ENCODE measurements around the gene AP1G1. TPM values are rescaled to one million over a fixed set of nuclear protein-coding genes. Genes with fewer than 3 reads are reported as not detected.

The AP1G1 gene
- total RNA-seq, 1 experiment from 2014 or later = 51.2 TPM

DNA sequence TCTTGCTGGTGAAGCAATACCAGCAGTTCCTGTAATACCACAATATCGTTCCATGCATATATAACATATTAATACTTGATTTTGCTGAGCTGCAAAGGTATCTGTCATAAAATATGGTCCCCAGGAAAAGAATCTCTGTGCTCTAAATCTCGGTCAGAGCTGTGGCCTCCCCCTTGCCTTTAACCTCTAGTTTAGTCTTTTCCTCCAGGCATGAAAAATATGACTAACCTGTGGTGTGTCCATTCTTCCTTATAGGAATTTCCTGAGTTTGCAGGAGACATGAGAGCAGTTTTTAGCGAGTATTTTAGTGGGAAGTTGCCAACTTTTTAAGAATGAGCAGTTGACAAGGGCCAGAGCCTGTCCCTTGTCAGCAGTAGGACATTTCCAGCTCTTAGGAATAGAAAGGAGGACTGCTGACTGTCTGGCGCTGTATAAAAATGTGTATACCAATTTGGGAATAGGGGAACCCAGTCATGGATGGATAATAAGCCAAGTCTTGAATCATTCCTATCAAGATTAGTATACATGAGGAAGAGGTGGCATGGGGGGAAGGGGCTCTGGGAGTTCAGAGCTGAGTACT is 45.8 kb upstream of the AP1G1 start:
- no peaks in the 10 kb centered on the region for H3K4me1 ChIP-seq (ENCODE audit: insufficient read depth, low read length)
- no peak overlapping the region for H3K27ac ChIP-seq (ENCODE audit: low read length)
- H3K4me2 ChIP-seq (ENCODE audit: low read length) = no peak overlapping the region
- ChIA-PET POLR2A (ENCODE audit: unreplicated experiment) (no interaction called here), CTCF (no interaction called here)
- H2AFZ ChIP-seq (ENCODE audit: low read length) = no peak overlapping the region
- H3K36me3 ChIP-seq (ENCODE audit: low read depth, low read length) = no peaks in the 10 kb centered on the region
- no peak; the same call in 1 of the 2 replicates for ATAC-seq
- TF ChIP-seq EZH2 (IDR thresholded peaks at IDR 0.05; ENCODE audit: low read length, unreplicated experiment) (no peak), EZH2phosphoT487 (IDR thresholded peaks at IDR 0.05; ENCODE audit: borderline replicate concordance, low read length) (no peak)
- TF ChIP-seq, protein P1, sequence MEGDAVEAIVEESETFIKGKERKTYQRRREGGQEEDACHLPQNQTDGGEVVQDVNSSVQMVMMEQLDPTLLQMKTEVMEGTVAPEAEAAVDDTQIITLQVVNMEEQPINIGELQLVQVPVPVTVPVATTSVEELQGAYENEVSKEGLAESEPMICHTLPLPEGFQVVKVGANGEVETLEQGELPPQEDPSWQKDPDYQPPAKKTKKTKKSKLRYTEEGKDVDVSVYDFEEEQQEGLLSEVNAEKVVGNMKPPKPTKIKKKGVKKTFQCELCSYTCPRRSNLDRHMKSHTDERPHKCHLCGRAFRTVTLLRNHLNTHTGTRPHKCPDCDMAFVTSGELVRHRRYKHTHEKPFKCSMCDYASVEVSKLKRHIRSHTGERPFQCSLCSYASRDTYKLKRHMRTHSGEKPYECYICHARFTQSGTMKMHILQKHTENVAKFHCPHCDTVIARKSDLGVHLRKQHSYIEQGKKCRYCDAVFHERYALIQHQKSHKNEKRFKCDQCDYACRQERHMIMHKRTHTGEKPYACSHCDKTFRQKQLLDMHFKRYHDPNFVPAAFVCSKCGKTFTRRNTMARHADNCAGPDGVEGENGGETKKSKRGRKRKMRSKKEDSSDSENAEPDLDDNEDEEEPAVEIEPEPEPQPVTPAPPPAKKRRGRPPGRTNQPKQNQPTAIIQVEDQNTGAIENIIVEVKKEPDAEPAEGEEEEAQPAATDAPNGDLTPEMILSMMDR (conservative IDR thresholded peaks at IDR 0.05; ENCODE audit: low read depth, low read length) = no peak
- H3K79me2 ChIP-seq (ENCODE audit: low read length) = no peaks in the 10 kb centered on the region
- no peaks in the 10 kb centered on the region for H3K9me2 ChIP-seq (replicated peaks; ENCODE audit: low read length)
- intact Hi-C loops (cut with micrococcal nuclease) = no loop called here
- no peak overlapping the region for H3K4me3 ChIP-seq (ENCODE audit: low read length)
- DNase-seq = peak; percentile 29
- BruUV-seq (replicated peaks) = no TSS peak
- H3K27me3 ChIP-seq (ENCODE audit: low read length) = no peaks in the 10 kb centered on the region
- H4K20me1 ChIP-seq (ENCODE audit: low read length) = no peaks in the 10 kb centered on the region
- no peaks in the 10 kb centered on the region for H3F3A ChIP-seq (ENCODE audit: low read length, unreplicated experiment)
- no peaks in the 10 kb centered on the region for H3K9me3 ChIP-seq (ENCODE audit: low read length)
- H3K9ac ChIP-seq (ENCODE audit: low read length) = no peak overlapping the region

DNA sequence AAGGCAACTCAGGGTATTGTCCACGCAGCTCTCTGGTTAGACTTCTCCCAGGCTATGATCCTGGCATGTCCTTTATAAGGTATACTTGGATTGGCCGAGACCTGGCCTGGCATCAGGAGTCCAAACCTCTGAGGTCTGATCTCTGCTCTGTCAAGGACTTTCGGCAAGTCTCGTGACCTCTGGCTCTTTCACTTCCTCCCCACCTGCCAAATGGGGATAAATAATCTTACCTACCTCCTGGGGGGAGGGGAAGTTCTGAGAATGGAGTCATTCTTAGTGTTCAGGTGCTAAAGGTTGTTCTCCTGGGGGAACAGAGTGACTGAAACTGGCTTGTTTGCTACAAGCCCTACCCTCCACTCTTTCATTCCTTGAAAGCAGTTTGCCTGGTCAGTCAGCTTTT is 44.8 kb upstream of the AP1G1 start:
- no peaks in the 10 kb centered on the region for H3F3A ChIP-seq (ENCODE audit: low read length, unreplicated experiment)
- ChIA-PET CTCF (no interaction called here), POLR2A (ENCODE audit: unreplicated experiment) (interaction anchor here (0.6 kb wide), 1 partner anchor 239 kb away, joined by 15 read pairs; no protein-coding TSS in a partner anchor)
- no peaks in the 10 kb centered on the region for H3K9me2 ChIP-seq (replicated peaks; ENCODE audit: low read length)
- H2AFZ ChIP-seq (ENCODE audit: low read length) = no peak overlapping the region
- H3K4me3 ChIP-seq (ENCODE audit: low read length) = no peak overlapping the region
- no peak overlapping the region for H3K9ac ChIP-seq (ENCODE audit: low read length)
- H3K79me2 ChIP-seq (ENCODE audit: low read length) = 0 out of 2 replicates have a peak, but pooled peaks cover under 1% of the 10 kb centered on the region
- H3K4me1 ChIP-seq (ENCODE audit: insufficient read depth, low read length) = no peaks in the 10 kb centered on the region
- TF ChIP-seq EZH2 (IDR thresholded peaks at IDR 0.05; ENCODE audit: low read length, unreplicated experiment) = no peak
- TF ChIP-seq EZH2phosphoT487 (IDR thresholded peaks at IDR 0.05; ENCODE audit: borderline replicate concordance, low read length) = no peak
- TF ChIP-seq, protein P1 (conservative IDR thresholded peaks at IDR 0.05; ENCODE audit: low read depth, low read length) = no peak
- no TSS peak for BruUV-seq (replicated peaks)
- H3K4me2 ChIP-seq (ENCODE audit: low read length) = no peak overlapping the region
- intact Hi-C loops (cut with micrococcal nuclease) = no loop called here
- DNase-seq (no peak), ATAC-seq (no peak)
- H3K27ac ChIP-seq (ENCODE audit: low read length) = no peak overlapping the region
- no peaks in the 10 kb centered on the region for H3K27me3 ChIP-seq (ENCODE audit: low read length)
- no peaks in the 10 kb centered on the region for H3K9me3 ChIP-seq (ENCODE audit: low read length)
- H4K20me1 ChIP-seq (ENCODE audit: low read length) = no peaks in the 10 kb centered on the region
- peaks cover 2% of the 10 kb centered on the region; the same call in 1 of the 2 replicates for H3K36me3 ChIP-seq (ENCODE audit: low read depth, low read length)

DNA sequence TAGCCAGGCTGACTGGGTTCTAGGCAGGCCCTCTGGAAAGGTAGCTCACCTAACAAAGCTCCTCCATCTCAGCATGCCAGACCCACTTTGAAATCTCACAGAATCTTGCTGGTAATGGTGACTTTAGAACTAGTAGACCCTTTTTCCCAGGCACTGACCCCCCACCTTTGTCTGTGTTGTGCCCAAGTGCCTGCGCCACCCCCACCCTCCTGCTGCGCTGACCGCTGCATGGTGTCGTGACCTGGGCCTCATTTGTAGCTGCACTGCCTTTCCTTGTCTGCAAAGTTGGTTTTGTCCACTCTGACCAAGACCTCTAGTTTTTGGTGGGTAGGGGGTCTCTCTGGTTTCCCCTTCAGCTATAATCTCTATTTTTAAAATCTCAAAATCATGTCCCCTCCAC is 43.9 kb upstream of the AP1G1 start:
- H3K9me2 ChIP-seq (replicated peaks; ENCODE audit: low read length) = no peaks in the 10 kb centered on the region
- H3K36me3 ChIP-seq (ENCODE audit: low read depth, low read length) = peaks cover 8% of the 10 kb centered on the region; the same call in 1 of the 2 replicates
- no peaks in the 10 kb centered on the region for H4K20me1 ChIP-seq (ENCODE audit: low read length)
- no peaks in the 10 kb centered on the region; the same call in 1 of the 2 replicates for H3K4me1 ChIP-seq (ENCODE audit: insufficient read depth, low read length)
- TF ChIP-seq, protein P1 (conservative IDR thresholded peaks at IDR 0.05; ENCODE audit: low read depth, low read length) = no peak
- TF ChIP-seq EZH2 (IDR thresholded peaks at IDR 0.05; ENCODE audit: low read length, unreplicated experiment) (no peak), EZH2phosphoT487 (IDR thresholded peaks at IDR 0.05; ENCODE audit: borderline replicate concordance, low read length) (no peak)
- H3K4me3 ChIP-seq (ENCODE audit: low read length) = no peak overlapping the region
- POLR2A ChIA-PET (ENCODE audit: unreplicated experiment) = no interaction called here
- no peak for DNase-seq
- no peak overlapping the region for H2AFZ ChIP-seq (ENCODE audit: low read length)
- H3K27me3 ChIP-seq (ENCODE audit: low read length) = no peaks in the 10 kb centered on the region
- H3K27ac ChIP-seq (ENCODE audit: low read length) = no peak overlapping the region
- no peak overlapping the region for H3K9ac ChIP-seq (ENCODE audit: low read length)
- intact Hi-C loops (cut with micrococcal nuclease) = no loop called here
- CTCF ChIA-PET = no interaction called here
- no TSS peak for BruUV-seq (replicated peaks)
- no peak overlapping the region for H3K4me2 ChIP-seq (ENCODE audit: low read length)
- ATAC-seq = no peak
- H3F3A ChIP-seq (ENCODE audit: low read length, unreplicated experiment) = no peaks in the 10 kb centered on the region
- H3K79me2 ChIP-seq (ENCODE audit: low read length) = peaks cover 9% of the 10 kb centered on the region
- no peaks in the 10 kb centered on the region for H3K9me3 ChIP-seq (ENCODE audit: low read length)

All from PC-3 (cell line).